Adrenal gland (tissue), 12 donors: ENCODE data around the gene PRR7. TPM values are rescaled to one million over a fixed set of nuclear protein-coding genes. Genes with fewer than 3 reads are reported as not detected.

Source experiments
- DNase-seq, 7 donors: peaks; one replicate each; pipeline ENCODE4 v3.0.0-alpha.2; 2019 to 2020
- H3K27ac ChIP-seq, 5 donors: fragments of 200-600 bp; sonication (generic) in 4 of 5; 1 replicate in 3 of 5; 2 replicates in 2 of 5; pipeline versions ENCODE4 v1.5.1 to v1.8.0; 2016 to 2020; ENCODE audit warnings: mild to moderate bottlenecking in 1 of 5
- H3K27me3 ChIP-seq: fragments of 200-600 bp; 2 replicates; pipeline ENCODE4 v1.8.0; 2021
- H3K36me3 ChIP-seq, 2 donors: fragments of 200-600 bp; replicated peaks in 1 of 2; 1 replicate in 1 of 2; 2 replicates in 1 of 2; pipeline versions ENCODE4 v1.5.1 to v1.8.0; 2018 to 2022
- H3K4me1 ChIP-seq, 2 donors: fragments of 200-600 bp; replicated peaks in 1 of 2; 1 replicate in 1 of 2; 2 replicates in 1 of 2; pipeline versions ENCODE4 v1.5.1 to v1.8.0; 2018 to 2021
- H3K4me3 ChIP-seq, 4 donors: fragments of 200-600 bp; sonication (generic) in 3 of 4; one replicate each; pipeline ENCODE4 v1.5.1; 2016 to 2018
- H3K9me3 ChIP-seq, 3 donors: fragments of 200-600 bp; sonication (generic) in 1 of 3; replicated peaks in 1 of 3; 1 replicate in 2 of 3; 2 replicates in 1 of 3; pipeline versions ENCODE4 v1.5.1 to v1.8.0; 2016 to 2021
- POLR2A ChIP-seq, 2 donors: fragments of 450-650 bp; IDR thresholded peaks; one replicate each; pipeline ENCODE4 v1.6.1; 2017; ENCODE audit warnings: antibody characterized with exemption in 2 of 2, mild to moderate bottlenecking in 2 of 2, moderate library complexity in 1 of 2
- WGBS, 4 donors: extraction: QIAGEN DNeasy Blood & Tissue Kit in 2 of 4; methylation state at CpG; one replicate each; pipeline versions ENCODE4 v1.1.5 to v1.1.7; 2013 to 2017; 5-methylcytosine and 5-hydroxymethylcytosine counted together
- intact Hi-C, 2 donors: fragments of 100-400 bp; cut with DNase I; formaldehyde crosslinking; loops; one replicate each; pipeline versions ENCODE4 v1.14.1 to v1.15.0; 2022 to 2023
- polyA plus RNA-seq, 3 donors: library from polyadenylated mRNA; stranded (reverse); fragments of 200-250 nt in 2 of 3; fragments of 350-450 nt in 1 of 3; fragmentation: Illumina TruSeq in 1 of 3; extraction: RNeasy Lipid Tissue Mini Kit (QIAGEN cat#74804) in 1 of 3; gene quantifications; one replicate each; pipeline ENCODE4 v1.2.3, GENCODE V29; 2013 to 2014
- total RNA-seq, 9 donors: library from RNA; depleted of rRNA in 4 of 9; stranded (reverse); fragments of >200 nt in 4 of 9; fragments of 120-200 nt in 1 of 9; fragmentation: NEBNext Ultra II Directional in 1 of 9; extraction: Animal tissue kit (Norgen Biotek cat#: 25700) in 1 of 9; gene quantifications; one replicate each; pipeline versions ENCODE4 v1.1.0 to v1.2.4, GENCODE V29; 2013 to 2023
- TF ChIP-seq, protein P1 (sequence below), 6 experiments: fragments of 450-650 bp in 4 of 6; fragments of 200-600 bp in 2 of 6; sonication (generic) in 1 of 6; IDR thresholded peaks; 1 replicate in 5 of 6; 2 replicates in 1 of 6; pipeline versions ENCODE4 v1.5.1 to v1.8.0; 2016 to 2021; ENCODE audit warnings: antibody characterized with exemption in 6 of 6, mild to moderate bottlenecking in 2 of 6, moderate library complexity in 1 of 6
- donor health status: healthy with polysubstance abuse.
- donor health status: Bipolar disorder and iron deficiency.
- donor health status: DM: yes; HTN: yes; CAD: no.
- donor health status: DM: no; HTN: no; CAD: no.
- donor health status: DM: no; HTN: no; CAD: no.
- donor health status: DM: yes; HTN: yes; CAD: no.

PRR7 gene
- total and polyA plus RNA-seq, 12 donors = 0.55 to 13.5 (median 6.1) TPM; not detected in 1

DNA sequence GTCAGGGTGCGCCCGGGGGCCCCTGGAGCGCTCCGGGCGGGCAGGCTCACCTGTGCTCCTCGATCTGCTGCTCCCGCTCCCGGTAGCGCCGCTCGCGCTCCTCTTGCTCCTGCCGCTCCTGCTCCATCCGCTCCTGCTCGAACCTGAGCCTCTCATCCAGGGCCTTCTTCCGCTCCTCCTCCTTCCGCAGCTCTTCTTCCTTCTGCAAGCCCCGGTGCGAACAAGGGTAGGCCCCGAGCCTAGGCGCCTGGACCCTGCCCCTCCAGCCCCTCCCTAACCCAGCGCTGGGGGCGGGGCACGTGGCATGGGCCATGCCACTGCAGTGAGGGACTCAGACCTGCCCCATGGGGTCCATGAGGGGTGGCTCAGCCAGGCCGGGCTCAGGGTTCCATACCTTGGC, 20.2 kb downstream of the PRR7 start:
- DNase-seq = no peak
- no peak overlapping the region for H3K4me3 ChIP-seq
- H3K36me3 ChIP-seq = peaks cover 0 to 14% of the 10 kb centered on the region in 2 donors

DNA sequence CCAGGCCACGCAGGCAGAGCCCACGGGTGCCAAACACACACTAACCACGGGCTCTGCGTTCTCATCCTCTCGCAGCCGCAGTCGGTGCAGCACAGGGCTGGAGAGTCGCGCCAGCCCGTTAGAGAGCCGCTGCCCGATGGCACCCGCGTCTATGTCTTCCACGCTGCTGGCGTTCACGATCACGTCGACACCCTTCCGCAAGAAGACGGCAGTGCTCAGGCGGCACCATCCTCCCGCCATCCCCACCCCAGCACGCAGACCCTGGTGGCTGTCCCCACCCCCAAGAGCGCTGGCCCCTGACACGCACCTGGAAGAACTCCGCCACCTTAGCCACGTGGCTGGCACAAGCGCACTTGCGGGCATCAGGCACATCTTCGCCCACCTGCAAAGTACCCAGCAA, 20.8 kb downstream of the PRR7 start:
- 92 to 97% (median 94%) methylated on average over 17 to 31 of the region's 31 CpGs for WGBS, 4 donors
- no peaks in the 10 kb centered on the region for H3K9me3 ChIP-seq
- intact Hi-C loops = no loop called here
- H3K4me3 ChIP-seq = no peak overlapping the region
- TF ChIP-seq, protein P1, sequence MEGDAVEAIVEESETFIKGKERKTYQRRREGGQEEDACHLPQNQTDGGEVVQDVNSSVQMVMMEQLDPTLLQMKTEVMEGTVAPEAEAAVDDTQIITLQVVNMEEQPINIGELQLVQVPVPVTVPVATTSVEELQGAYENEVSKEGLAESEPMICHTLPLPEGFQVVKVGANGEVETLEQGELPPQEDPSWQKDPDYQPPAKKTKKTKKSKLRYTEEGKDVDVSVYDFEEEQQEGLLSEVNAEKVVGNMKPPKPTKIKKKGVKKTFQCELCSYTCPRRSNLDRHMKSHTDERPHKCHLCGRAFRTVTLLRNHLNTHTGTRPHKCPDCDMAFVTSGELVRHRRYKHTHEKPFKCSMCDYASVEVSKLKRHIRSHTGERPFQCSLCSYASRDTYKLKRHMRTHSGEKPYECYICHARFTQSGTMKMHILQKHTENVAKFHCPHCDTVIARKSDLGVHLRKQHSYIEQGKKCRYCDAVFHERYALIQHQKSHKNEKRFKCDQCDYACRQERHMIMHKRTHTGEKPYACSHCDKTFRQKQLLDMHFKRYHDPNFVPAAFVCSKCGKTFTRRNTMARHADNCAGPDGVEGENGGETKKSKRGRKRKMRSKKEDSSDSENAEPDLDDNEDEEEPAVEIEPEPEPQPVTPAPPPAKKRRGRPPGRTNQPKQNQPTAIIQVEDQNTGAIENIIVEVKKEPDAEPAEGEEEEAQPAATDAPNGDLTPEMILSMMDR (IDR thresholded peaks at IDR 0.05) = no peak
- TF ChIP-seq POLR2A (IDR thresholded peaks at IDR 0.05) = no peak
- peaks cover 0 to 14% of the 10 kb centered on the region in 2 donors for H3K36me3 ChIP-seq
- no peak overlapping the region for H3K27ac ChIP-seq
- peaks cover 8% of the 10 kb centered on the region for H3K27me3 ChIP-seq
- no peak for DNase-seq
- peaks cover 2 to 9% of the 10 kb centered on the region in 2 donors for H3K4me1 ChIP-seq

More for the DNA sequence above, 20.2 kb downstream of the PRR7 start:
- WGBS, 4 donors = 91 to 98% (median 95%) methylated on average over 21 to 25 of the region's 25 CpGs
- intact Hi-C loops = no loop called here
- TF ChIP-seq POLR2A (IDR thresholded peaks at IDR 0.05) = no peak
- TF ChIP-seq, protein P1 (IDR thresholded peaks at IDR 0.05) = no peak
- Histone ChIP-seq H3K27ac (no peak overlapping the region), H3K4me1 (peaks cover 2 to 3% of the 10 kb centered on the region in 2 donors), H3K27me3 (peaks cover 2% of the 10 kb centered on the region), H3K9me3 (no peaks in the 10 kb centered on the region)

DNA sequence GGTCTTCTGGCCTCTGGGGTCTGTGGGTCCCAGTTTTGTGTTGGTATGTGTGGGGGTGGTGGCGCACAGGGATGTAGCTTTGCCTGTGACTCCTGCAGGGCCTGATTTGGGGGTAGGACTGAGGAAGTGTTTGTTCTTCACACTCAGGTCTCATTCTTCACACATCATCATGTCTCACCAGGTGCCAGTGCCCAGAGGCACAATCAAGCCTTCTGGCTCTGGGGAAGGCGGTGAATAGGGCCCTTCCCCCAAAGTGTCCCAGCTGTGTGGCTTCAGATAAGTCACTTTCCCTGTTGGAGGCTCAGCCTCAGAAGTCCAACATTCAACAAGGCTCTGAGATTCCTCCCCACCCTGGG, 21.7 kb downstream of the PRR7 start:
- Histone ChIP-seq H3K4me3 (no peak overlapping the region), H3K27ac (no peak overlapping the region), H3K36me3 (peaks cover 0 to 14% of the 10 kb centered on the region in 2 donors), H3K27me3 (peaks cover 10% of the 10 kb centered on the region), H3K4me1 (peaks cover 7 to 12% of the 10 kb centered on the region in 2 donors), H3K9me3 (no peaks in the 10 kb centered on the region)
- DNase-seq = no peak
- TF ChIP-seq POLR2A (IDR thresholded peaks at IDR 0.05) = no peak
- TF ChIP-seq, protein P1 (IDR thresholded peaks at IDR 0.05) = no peak
- intact Hi-C loops = no loop called here
- 85 to 97% (median 93%) methylated on average over 2 of the region's 2 CpGs for WGBS, 4 donors

GRCh38 chr5:177468685-177469628, 22.3 kb downstream of the PRR7 start:
- H3K9me3 ChIP-seq = no peaks in the 10 kb centered on the region
- DNase-seq = no peak
- no peak overlapping the region for H3K27ac ChIP-seq
- peaks cover 7 to 12% of the 10 kb centered on the region in 2 donors for H3K4me1 ChIP-seq
- TF ChIP-seq POLR2A (IDR thresholded peaks at IDR 0.05) = no peak
- TF ChIP-seq, protein P1 (IDR thresholded peaks at IDR 0.05) = no peak
- peaks cover 10% of the 10 kb centered on the region for H3K27me3 ChIP-seq
- H3K36me3 ChIP-seq = peaks cover 0 to 14% of the 10 kb centered on the region in 2 donors
- H3K4me3 ChIP-seq = no peak overlapping the region
- WGBS, 4 donors = 64 to 73% (median 72%) methylated on average over 13 to 25 of the region's 25 CpGs
- intact Hi-C loops = no loop called here
